GM19328 (cell line): ENCODE measurements around the gene IGSF21.

Experiments used
- ATAC-seq: cut with Tn5 transposase; IDR thresholded peaks from one replicate; pipeline ENCODE4 v1.9.1; 2021; ENCODE audit warnings: mild to moderate bottlenecking, moderate library complexity; ENCODE audit not compliant: unreplicated experiment

IGSF21 gene

DNA sequence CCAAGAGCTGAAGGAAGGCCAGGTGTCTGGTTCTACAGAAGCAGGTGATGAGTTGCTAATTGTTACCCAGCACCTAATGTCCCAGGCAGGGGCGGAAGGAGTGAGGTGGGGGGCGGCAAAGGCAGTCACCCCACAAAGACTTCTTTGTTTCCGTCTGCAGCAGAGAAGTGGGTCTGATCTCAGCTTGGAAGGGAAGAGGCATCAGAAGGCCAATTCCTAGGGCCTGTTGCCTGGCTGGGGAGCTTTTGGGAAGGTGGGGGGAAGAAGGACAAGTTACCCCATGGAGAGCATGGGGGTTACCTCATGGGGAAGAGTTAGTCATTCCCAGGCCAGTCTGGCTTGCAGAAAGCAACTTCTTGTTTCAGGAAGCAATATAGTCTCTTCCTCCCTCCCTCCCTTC lies 10.9 kb downstream of the IGSF21 start:
- no peak for ATAC-seq

- ATAC-seq: no peak
These were observed 11.7 kb downstream of the IGSF21 start for GRCh38 chr1:18119289-18119688.

- no peak for ATAC-seq
These were observed 12.3 kb downstream of the IGSF21 start for GRCh38 chr1:18119771-18120377.

GRCh38 chr1:18120638-18121037 lies 13.0 kb downstream of the IGSF21 start:
- no peak for ATAC-seq

DNA sequence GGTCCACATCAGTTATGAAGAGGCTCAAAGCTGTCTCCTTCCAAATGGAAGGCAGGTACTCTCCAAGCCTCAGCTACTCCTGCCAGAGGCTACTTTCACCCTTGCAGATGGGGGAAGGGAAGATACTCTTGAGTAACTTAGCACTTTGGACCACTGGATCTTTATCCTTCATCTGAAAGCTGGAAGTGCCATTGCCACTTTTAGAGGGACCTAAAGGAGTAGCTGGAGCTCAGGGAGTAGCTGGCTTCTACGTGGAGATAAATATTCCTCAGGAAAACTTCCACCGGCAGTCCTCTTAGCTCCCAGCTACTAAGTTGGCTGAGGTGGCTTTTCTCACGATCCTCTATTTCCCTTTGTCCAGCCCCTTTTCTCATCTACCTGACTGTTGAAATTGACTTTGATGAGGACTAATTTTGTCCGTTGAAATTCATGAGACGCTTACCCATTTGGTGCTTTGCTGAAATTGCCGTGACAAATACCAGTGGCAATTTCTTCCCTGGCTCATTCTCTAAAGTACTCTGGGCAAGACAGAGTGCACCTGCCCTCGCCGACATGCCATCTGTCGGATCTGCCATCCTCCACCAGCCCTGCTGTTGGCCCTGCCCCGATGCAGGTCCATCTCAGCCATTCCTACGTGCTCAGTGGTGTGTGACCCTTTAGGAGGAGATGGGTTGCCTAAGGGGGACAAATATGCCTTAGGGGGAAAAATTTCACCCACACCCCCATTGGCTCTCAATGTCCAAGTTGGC lies 13.6 kb downstream of the IGSF21 start:
- no peak for ATAC-seq

DNA sequence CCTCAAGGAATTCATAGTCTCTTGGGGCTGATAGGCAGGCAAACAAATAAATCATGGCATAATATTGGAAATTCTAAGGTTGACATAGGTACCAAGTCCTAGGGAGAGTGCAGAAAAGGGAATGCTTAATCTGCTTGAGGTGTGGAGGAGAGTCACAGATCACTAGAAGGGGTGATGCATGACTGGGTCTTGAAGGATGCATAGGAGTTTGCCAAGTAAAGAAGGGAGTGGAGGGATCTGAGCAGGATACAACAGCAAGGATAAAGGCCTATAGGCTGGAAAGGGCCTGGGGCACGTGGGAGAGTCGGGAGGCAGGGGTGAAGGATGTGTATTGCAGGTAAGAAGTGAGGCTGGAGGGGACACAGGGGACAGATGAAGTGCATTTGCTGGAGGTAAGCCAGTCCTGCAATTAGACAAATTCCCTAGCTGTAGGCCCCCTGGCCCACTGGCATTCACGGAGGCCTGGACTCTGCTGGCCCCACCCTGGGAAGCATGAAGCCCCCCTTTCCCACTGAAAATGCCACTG lies 15.9 kb downstream of the IGSF21 start:
- no peak for ATAC-seq

DNA sequence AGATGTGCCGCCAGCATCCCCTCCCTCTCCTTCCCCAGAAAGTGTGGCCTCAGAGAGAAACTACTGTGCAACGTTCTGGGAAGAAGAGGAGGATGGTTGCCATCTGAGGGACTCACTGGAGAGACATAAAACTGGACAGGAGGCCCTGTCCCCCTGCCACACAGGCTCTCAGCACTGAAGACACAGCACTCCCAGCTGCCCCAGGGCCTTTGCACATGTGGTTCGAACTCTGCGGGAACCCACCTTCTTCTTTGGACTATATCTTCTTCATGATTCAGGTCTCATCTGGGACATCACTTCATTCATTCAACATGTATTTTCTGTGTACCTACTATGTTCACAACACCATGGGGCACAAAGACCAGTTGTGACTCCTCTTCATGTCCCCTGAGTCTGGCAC lies 17.4 kb downstream of the IGSF21 start:
- no peak for ATAC-seq

- ATAC-seq: no peak
These were observed 19.0 kb downstream of the IGSF21 start for GRCh38 chr1:18126616-18127015.

DNA sequence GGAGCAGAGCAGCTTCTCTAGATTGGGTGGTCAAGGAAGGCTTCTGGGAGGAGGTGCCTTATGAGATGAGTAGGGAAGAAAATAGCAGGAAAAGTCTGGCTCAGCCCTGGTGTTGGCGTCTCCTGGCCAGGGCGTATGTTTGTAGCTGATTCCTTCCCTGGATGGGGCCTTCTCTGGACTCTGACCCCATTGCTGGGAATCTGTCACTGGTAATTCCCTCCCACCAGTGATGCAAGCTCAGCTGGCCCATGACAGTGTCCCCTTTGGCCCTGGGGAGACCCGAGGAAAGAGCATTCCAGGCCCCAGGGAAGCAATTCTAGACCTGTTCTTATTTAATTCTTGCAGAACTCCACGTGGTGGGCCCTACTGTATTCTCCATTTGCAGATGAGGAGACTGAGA lies 20.7 kb downstream of the IGSF21 start:
- no peak for ATAC-seq

DNA sequence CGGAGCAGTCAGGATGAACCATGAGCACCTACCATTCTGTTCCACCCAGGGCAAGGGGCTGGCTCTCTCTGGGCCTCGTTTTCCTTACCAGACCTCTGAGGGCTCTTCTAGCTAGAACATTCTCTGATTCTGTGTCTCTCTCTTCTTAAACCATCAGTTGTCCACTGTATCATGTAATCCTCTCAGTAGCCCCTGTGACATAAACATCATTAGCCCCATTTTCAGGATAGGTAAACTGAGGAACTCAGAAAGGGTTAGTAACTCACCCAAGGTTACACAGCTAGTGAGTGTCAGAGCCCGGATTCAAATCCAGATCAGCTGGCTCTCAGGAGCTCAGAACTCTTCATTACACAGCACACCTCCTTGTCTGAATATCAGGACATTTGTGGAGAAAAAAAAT lies 22.8 kb downstream of the IGSF21 start:
- no peak for ATAC-seq

DNA sequence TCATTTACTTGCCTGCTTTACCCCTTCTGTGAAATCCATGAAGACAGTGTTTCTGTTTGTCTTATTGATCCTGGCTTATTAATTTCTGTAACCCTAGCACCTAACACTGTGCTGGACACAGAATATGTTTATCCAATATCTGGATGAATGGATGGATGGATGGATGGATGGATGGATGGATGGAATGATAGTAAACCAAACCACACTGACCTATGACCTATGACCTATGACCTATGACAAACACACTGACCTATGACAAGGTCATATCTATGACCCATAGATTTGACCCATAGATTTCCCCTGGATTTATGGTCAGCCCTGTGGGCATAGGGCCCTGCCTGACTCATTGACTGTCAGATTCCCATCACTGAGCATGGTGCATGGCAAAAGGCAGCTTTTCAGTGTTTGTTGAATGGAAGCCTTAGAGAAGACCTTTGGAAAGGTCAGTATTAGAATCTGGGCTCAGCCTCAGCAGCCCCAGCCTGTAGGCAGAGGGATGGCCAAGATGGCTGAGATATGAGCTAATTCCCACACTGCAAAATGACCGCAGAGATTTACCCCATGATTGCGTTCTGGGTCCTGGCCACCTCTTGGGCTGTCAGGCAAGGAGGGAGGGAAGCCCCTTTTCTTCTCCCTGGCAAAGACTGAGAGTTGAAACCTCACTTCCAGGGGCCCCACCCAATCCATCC lies 24.6 kb downstream of the IGSF21 start:
- ATAC-seq: no peak

GRCh38 chr1:18132711-18133541 lies 25.3 kb downstream of the IGSF21 start:
- ATAC-seq: no peak

- ATAC-seq: no peak
These were observed 26.9 kb downstream of the IGSF21 start for GRCh38 chr1:18134324-18135046.

GRCh38 chr1:18137759-18138345 lies 30.3 kb downstream of the IGSF21 start:
- ATAC-seq: no peak

DNA sequence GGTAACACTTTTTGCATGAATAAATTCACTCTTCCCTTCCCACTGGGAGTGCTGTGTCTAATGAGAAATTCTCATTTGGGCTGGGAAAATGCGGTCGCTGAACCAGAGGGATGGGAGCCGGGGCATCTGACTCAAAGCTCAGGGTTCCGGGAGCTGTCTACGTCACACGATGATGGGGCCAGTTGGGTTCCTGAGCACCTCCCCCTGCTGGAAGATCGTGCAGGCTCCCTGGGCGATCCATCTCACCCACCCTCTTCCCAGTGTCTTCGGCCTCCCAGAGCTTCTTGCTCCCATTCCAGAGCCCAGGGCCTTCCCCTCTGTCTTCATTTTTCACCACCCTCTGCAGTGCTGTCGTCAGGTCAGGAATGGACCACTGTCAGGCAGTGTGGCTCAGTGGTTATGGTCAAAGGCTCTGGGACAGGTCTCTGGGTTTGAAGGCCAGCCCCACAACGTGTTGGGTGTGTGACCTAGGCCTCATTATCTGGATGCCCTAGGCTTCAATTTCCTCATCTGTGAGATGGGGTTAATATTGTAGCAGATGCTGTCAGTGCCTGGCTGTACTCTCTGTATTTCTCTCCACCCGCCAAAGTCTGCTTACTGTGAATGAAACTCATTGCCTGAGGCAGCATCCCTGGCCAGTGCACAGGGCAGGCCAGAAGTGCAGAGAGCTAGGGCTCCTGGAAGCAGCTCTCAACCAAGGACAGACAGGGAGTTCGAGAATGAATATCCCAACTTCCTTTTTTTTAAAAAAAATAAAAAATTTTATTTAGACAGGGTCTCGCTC lies 31.8 kb downstream of the IGSF21 start:
- ATAC-seq: no peak

DNA sequence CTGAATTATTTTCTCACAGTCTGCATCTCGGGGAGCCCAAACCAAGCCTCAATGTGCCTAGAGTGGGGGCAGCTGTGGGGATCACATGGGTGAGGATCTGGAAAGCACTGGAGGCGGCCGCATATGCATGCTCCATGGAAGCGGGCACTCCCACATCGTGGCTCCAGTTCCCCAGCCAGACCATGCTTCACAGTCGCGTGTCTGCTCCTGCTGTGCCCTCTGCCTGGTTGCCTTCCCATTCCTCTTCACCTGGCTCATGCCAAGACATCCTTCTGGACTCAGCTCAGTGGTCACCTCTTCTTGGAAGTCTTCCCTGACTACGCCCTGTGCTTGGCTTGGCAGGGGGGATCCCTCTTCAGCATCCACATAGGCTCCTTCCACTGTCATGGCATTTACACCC lies 32.8 kb downstream of the IGSF21 start:
- no peak for ATAC-seq

- ATAC-seq: no peak
These were observed 34.1 kb downstream of the IGSF21 start for GRCh38 chr1:18141661-18142060.

GRCh38 chr1:18142471-18142870 lies 34.9 kb downstream of the IGSF21 start:
- no peak for ATAC-seq

GRCh38 chr1:18142969-18143368 lies 35.4 kb downstream of the IGSF21 start:
- no peak for ATAC-seq
